Prostate gland (tissue), 2 donors: Measurements from ENCODE around the gene ZNF90.

Source experiments
- POLR2A ChIP-seq: fragments of 450-650 bp; IDR thresholded peaks from one replicate; pipeline ENCODE4 v1.6.1; 2016; ENCODE audit warnings: antibody characterized with exemption, mild to moderate bottlenecking
- TF ChIP-seq, protein P1 (sequence below), 4 experiments: fragments of 200-600 bp in 2 of 4; fragments of 450-650 bp in 2 of 4; sonication (generic) in 2 of 4; IDR thresholded peaks; 1 replicate in 3 of 4; 2 replicates in 1 of 4; pipeline ENCODE4 v1.5.1; 2016 to 2019; ENCODE audit warnings: antibody characterized with exemption in 4 of 4, mild to moderate bottlenecking in 2 of 4, moderate library complexity in 2 of 4

DNA sequence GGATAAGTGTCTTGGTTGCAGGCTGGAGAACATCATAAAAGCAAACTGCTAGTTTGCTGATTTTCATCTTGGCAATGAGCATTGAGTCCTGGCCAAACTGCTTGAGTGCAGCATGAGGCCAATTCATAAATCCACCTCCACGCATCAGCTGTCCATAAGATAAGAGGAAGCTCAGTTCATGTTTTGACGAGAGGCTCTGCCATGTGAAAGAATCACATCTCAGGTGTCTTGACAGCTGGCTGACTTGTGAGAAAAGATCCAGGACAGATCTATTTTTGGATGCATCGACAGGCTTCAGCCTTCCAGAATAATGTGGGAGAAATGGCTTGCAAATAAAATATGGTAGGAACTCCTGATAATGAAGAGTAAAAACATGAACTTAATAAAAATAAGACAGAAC, 33.1 kb upstream of the ZNF90 start:
- TF ChIP-seq, protein P1, sequence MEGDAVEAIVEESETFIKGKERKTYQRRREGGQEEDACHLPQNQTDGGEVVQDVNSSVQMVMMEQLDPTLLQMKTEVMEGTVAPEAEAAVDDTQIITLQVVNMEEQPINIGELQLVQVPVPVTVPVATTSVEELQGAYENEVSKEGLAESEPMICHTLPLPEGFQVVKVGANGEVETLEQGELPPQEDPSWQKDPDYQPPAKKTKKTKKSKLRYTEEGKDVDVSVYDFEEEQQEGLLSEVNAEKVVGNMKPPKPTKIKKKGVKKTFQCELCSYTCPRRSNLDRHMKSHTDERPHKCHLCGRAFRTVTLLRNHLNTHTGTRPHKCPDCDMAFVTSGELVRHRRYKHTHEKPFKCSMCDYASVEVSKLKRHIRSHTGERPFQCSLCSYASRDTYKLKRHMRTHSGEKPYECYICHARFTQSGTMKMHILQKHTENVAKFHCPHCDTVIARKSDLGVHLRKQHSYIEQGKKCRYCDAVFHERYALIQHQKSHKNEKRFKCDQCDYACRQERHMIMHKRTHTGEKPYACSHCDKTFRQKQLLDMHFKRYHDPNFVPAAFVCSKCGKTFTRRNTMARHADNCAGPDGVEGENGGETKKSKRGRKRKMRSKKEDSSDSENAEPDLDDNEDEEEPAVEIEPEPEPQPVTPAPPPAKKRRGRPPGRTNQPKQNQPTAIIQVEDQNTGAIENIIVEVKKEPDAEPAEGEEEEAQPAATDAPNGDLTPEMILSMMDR (IDR thresholded peaks at IDR 0.05), result no peak
- TF ChIP-seq POLR2A, result no peak
